MM.1S (cell line): ENCODE data around the gene CTDNEP1.

ENCODE experiments used
- DNase-seq: peaks from one replicate; pipeline ENCODE4 v3.0.0-alpha.2; 2015
- H2AFZ ChIP-seq: fragments of 300-600 bp; sonication (generic); 2 replicates; pipeline ENCODE4 v1.6.0; 2016; ENCODE audit warnings: antibody characterized with exemption, low read length
- H3F3A ChIP-seq: fragments of 300-600 bp; sonication (generic); 2 replicates; pipeline ENCODE4 v1.6.1; 2016; ENCODE audit warnings: mild to moderate bottlenecking, antibody characterized with exemption, low read length, moderate library complexity, mixed read lengths; ENCODE audit not compliant: insufficient read depth
- H3K27ac ChIP-seq: fragments of 300-600 bp; sonication (generic); 2 replicates; pipeline ENCODE4 v1.5.1; 2016; ENCODE audit warnings: mild to moderate bottlenecking, low read length
- H3K27me3 ChIP-seq: fragments of 300-600 bp; sonication (generic); replicated peaks from 2 replicates; pipeline ENCODE4 v1.6.0; 2016; ENCODE audit warnings: low read length; ENCODE audit not compliant: insufficient read depth
- H3K36me3 ChIP-seq: fragments of 300-600 bp; sonication (generic); replicated peaks from 2 replicates; pipeline ENCODE4 v1.6.1; 2016; ENCODE audit warnings: mild to moderate bottlenecking, low read length, mixed read lengths; ENCODE audit not compliant: insufficient read depth
- H3K4me1 ChIP-seq: fragments of 300-600 bp; sonication (generic); 2 replicates; pipeline ENCODE4 v1.6.1; 2016; ENCODE audit warnings: low read length, mixed read lengths
- H3K4me2 ChIP-seq: fragments of 300-600 bp; sonication (generic); 2 replicates; pipeline ENCODE4 v1.6.0; 2016; ENCODE audit warnings: low read depth, low read length
- H3K4me3 ChIP-seq: fragments of 300-600 bp; sonication (generic); 2 replicates; pipeline ENCODE4 v1.5.1; 2016; ENCODE audit warnings: low read length, mixed read lengths
- H3K79me2 ChIP-seq: fragments of 300-600 bp; sonication (generic); 2 replicates; pipeline ENCODE4 v1.6.1; 2016; ENCODE audit warnings: mixed run types, low read length, mixed read lengths
- H3K9ac ChIP-seq: fragments of 300-600 bp; sonication (generic); 2 replicates; pipeline ENCODE4 v1.6.1; 2016; ENCODE audit warnings: low read length, mixed read lengths
- H3K9me2 ChIP-seq: fragments of 300-600 bp; sonication (generic); replicated peaks from 2 replicates; pipeline ENCODE4 v1.6.1; 2016; ENCODE audit warnings: mild to moderate bottlenecking, low read length, mixed read lengths; ENCODE audit not compliant: insufficient read depth
- H3K9me3 ChIP-seq: fragments of 300-600 bp; sonication (generic); replicated peaks from 2 replicates; pipeline ENCODE4 v1.6.1; 2016; ENCODE audit warnings: mild to moderate bottlenecking, low read length, mixed read lengths; ENCODE audit not compliant: insufficient read depth
- H4K20me1 ChIP-seq: fragments of 300-600 bp; sonication (generic); 2 replicates; pipeline ENCODE4 v1.6.1; 2016; ENCODE audit warnings: mild to moderate bottlenecking, low read length, moderate library complexity, mixed read lengths; ENCODE audit not compliant: insufficient read depth
- EZH2 ChIP-seq: fragments of 300-600 bp; sonication (generic); optimal IDR thresholded peaks from 2 replicates; pipeline ENCODE3; 2017; ENCODE audit warnings: low read depth, mild to moderate bottlenecking, antibody characterized with exemption, low read length, mixed read lengths
- EZH2phosphoT487 ChIP-seq: fragments of 300-600 bp; sonication (generic); IDR thresholded peaks from 2 replicates; pipeline ENCODE4 v1.6.1; 2018; ENCODE audit warnings: antibody characterized with exemption, low read length
- TF ChIP-seq, protein P1 (sequence below): fragments of 300-600 bp; sonication (generic); IDR thresholded peaks from 2 replicates; pipeline ENCODE4 v1.5.1; 2016; ENCODE audit warnings: antibody characterized with exemption, low read length, mixed read lengths

Gene CTDNEP1

DNA sequence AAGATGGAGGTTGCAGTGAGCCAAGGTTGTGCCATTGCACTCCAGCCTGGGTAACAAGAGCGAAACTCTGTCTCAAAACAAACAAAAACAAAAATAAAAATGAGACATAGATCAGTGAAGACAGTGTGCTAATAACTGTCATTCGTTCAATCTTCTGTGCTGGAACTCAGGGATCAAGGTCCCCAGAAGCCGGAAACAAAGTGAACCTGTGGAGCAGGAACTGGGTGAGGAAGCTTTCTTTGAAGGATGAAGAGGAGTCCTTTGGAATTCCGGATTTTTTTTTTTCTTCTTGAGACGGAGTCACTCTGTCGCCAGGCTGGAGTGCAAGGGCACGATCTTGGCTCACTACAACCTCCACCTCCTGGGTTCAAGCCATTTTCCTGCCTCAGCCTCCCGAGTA, 27.9 kb upstream of the CTDNEP1 start:
- H3K4me1 ChIP-seq, result peaks cover 4% of the 10 kb centered on the region
- peaks cover 8% of the 10 kb centered on the region for H3F3A ChIP-seq
- H3K4me2 ChIP-seq, result no peak overlapping the region
- H3K27me3 ChIP-seq, result peaks cover 74% of the 10 kb centered on the region
- no peaks in the 10 kb centered on the region for H3K9me3 ChIP-seq
- no peaks in the 10 kb centered on the region for H3K79me2 ChIP-seq
- H3K9ac ChIP-seq, result no peak overlapping the region
- no peaks in the 10 kb centered on the region for H3K36me3 ChIP-seq
- no peaks in the 10 kb centered on the region for H3K9me2 ChIP-seq
- TF ChIP-seq EZH2phosphoT487 (no peak), EZH2 (no peak)
- TF ChIP-seq, protein P1, sequence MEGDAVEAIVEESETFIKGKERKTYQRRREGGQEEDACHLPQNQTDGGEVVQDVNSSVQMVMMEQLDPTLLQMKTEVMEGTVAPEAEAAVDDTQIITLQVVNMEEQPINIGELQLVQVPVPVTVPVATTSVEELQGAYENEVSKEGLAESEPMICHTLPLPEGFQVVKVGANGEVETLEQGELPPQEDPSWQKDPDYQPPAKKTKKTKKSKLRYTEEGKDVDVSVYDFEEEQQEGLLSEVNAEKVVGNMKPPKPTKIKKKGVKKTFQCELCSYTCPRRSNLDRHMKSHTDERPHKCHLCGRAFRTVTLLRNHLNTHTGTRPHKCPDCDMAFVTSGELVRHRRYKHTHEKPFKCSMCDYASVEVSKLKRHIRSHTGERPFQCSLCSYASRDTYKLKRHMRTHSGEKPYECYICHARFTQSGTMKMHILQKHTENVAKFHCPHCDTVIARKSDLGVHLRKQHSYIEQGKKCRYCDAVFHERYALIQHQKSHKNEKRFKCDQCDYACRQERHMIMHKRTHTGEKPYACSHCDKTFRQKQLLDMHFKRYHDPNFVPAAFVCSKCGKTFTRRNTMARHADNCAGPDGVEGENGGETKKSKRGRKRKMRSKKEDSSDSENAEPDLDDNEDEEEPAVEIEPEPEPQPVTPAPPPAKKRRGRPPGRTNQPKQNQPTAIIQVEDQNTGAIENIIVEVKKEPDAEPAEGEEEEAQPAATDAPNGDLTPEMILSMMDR, result no peak
- no peak overlapping the region for H3K4me3 ChIP-seq
- no peak overlapping the region for H3K27ac ChIP-seq
- no peaks in the 10 kb centered on the region for H4K20me1 ChIP-seq
- H2AFZ ChIP-seq, result no peak overlapping the region
- no peak for DNase-seq

DNA sequence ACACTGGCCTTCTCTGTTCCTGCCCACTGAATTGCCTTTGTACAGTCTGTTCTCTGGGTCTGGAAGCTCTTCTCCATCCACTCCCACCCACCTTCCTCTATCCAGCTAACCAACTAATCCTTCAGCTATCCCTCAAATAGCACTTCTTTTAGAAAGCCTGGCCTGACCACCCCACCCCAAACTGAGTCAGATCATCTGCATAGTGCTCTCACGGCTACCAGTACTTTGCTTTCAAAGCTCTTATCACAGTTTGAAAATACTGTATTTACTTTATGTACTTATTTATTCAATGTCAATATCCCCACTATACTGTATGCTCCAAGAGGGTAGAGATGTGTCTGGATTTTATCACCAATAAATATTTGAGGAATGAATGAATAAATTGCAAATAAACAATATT, 15.2 kb upstream of the CTDNEP1 start:
- no peaks in the 10 kb centered on the region for H4K20me1 ChIP-seq
- TF ChIP-seq EZH2phosphoT487, result no peak
- no peak for TF ChIP-seq EZH2
- TF ChIP-seq, protein P1, result no peak
- peaks cover 87% of the 10 kb centered on the region for H3K27me3 ChIP-seq
- H3K4me3 ChIP-seq, result no peak overlapping the region
- H3K79me2 ChIP-seq, result no peaks in the 10 kb centered on the region
- H3K4me1 ChIP-seq, result peaks cover 4% of the 10 kb centered on the region; the same call in 1 of the 2 replicates
- DNase-seq, result no peak
- H3K9me3 ChIP-seq, result no peaks in the 10 kb centered on the region
- H3K4me2 ChIP-seq, result no peak overlapping the region
- H3K9me2 ChIP-seq, result no peaks in the 10 kb centered on the region
- no peaks in the 10 kb centered on the region for H3K36me3 ChIP-seq
- no peak overlapping the region for H3K9ac ChIP-seq
- no peak overlapping the region for H2AFZ ChIP-seq
- no peak overlapping the region for H3K27ac ChIP-seq
- H3F3A ChIP-seq, result no peaks in the 10 kb centered on the region

DNA sequence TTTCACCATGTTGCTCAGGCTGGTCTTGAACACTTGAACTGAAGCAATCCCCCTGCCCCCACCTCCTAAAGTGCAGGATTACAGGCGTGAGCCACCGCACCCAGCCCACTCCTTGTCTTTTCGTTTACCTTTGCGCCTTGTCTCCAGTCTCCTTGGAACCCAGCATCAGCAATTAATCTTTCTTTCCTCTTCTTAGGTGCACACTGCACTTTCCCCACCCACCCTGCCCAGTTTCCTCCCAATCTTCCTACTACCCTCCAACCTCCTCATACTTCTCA, 12.2 kb upstream of the CTDNEP1 start:
- H3K27me3 ChIP-seq, result peaks cover 72% of the 10 kb centered on the region
- no peak for DNase-seq
- TF ChIP-seq, protein P1, result no peak
- no peak for TF ChIP-seq EZH2
- TF ChIP-seq EZH2phosphoT487, result no peak
- no peak overlapping the region for H2AFZ ChIP-seq
- H3K9ac ChIP-seq, result no peak overlapping the region
- no peaks in the 10 kb centered on the region for H3F3A ChIP-seq
- no peaks in the 10 kb centered on the region for H3K36me3 ChIP-seq
- H3K4me3 ChIP-seq, result no peak overlapping the region
- H3K9me3 ChIP-seq, result no peaks in the 10 kb centered on the region
- no peaks in the 10 kb centered on the region for H4K20me1 ChIP-seq
- no peak overlapping the region for H3K27ac ChIP-seq
- H3K4me2 ChIP-seq, result no peak overlapping the region
- peaks cover 4% of the 10 kb centered on the region; the same call in 1 of the 2 replicates for H3K4me1 ChIP-seq
- H3K9me2 ChIP-seq, result no peaks in the 10 kb centered on the region
- no peaks in the 10 kb centered on the region for H3K79me2 ChIP-seq
